ENCODE results near the gene IFT43.

DNA sequence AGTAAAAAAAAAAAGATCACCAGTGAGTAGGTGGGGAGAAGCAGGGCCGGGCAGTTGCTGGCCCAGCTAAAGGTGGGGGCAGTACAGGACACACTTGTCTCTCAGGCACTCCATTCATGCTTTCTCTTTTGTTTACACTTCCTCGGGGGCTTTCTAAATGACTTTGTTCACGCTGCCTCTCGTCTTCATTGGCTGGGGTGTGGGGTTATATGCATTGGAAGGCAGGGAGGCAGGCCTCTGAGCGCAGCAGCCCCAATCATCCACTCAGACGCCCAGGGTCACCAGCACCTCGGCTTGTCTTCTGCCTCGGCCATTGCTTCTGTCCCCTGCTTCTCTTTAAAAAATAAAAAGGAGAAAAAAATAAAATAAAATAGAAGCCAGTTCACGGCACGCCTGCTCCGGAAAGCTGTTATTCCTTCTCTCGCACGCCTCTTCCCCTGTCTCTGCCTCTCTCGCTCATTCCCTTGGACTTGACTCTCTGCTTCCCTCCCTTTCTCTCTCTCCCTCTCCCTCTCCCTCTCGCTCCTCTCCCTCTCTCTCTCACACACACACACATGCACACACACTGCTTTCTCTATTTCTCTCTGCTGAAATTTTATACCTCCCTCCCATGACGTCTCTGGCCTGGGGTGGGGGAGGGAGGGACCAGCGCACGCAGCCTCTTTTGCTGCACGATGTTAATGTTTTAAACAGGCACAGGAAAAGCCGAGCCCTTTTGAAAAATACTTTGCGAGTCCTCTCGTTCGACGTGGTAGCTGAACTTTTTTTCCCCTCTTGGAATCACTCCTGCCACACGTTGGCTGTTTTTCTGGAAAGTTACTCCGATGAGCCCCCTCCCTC, 3.9 kb upstream of the IFT43 start, which contains the start of gene TGFB3:
- TF ChIP-seq POLR2AphosphoS5 (IDR thresholded peaks at IDR 0.05; ENCODE audit: low read depth, low read length): peak; percentile 93
- TF ChIP-seq TAF1 (IDR thresholded peaks at IDR 0.05; ENCODE audit: borderline replicate concordance, insufficient read depth, low read length): peak; percentile 71; the same call in 1 of the 2 replicates

Measured in PFSK-1 (cell line).